HG03060 (cell line): ENCODE results near the gene RAPGEF4.

ENCODE experiments used
- ATAC-seq: cut with Tn5 transposase; IDR thresholded peaks from one replicate; pipeline ENCODE4 v1.9.1; 2021; ENCODE audit warnings: low read depth, moderate number of reproducible peaks; ENCODE audit not compliant: unreplicated experiment

RAPGEF4 gene

DNA sequence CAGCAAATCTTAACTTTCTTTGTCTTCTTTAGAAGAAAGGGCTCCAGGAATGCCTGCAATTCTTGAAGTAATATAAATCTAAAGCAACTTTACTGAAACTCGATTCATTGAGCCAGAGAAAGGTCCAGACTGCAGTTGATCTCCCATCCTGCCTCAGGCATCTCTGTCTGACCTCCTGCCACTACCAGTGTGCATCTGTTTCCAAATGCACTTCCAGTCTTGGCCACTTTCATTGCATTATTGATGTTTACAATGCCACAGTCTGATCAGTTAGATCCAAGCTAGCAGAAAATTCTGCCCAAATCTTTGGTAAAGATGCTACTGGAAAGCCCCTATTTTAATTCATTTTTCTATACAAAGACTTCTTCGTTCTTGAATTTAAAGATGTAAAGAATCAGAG, 158.0 kb downstream of the RAPGEF4 start:
- ATAC-seq: no peak

GRCh38 chr2:172894689-172895387, 159.2 kb downstream of the RAPGEF4 start:
- ATAC-seq: no peak

DNA sequence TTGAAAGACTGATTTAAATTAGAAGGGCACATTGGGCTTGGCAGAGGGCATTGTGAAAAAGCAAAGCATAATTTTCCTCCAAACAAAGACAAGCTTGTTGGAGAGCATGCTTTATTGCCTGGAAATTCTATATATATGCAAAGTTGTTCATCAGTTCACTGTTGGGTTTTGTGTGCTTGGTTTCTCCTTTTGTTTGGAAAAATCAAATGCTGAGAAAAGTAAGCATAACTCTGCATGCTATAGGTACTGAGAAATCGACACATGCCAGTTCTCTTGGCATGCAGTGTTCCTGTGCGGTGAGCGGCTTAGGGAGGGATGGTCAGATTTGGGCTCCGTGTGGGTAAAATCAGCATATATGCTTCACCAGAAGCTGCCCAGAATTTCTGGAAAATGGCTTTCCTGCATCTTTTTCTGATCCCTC, 161.0 kb downstream of the RAPGEF4 start:
- no peak for ATAC-seq

GRCh38 chr2:172900871-172901270, 165.2 kb downstream of the RAPGEF4 start:
- ATAC-seq: no peak

DNA sequence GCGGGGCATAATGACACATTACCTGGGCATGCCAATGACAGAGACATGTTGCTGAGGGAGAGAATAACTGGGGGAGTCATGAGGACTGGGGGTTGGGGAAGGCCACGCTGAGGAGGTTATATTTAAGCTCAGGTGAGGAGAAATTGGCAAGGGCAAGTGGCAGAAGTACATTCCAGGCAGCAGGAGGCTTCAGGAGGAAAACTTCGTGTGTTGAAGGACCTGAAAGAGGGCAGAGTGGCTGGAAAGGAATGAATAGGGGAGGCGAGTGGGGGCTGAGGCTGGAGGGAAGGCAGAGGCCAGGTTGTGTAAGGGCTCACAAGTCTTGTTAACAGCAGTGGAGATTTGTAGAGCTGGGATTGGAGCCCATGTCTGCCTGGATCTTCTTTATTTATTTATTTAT, 166.3 kb downstream of the RAPGEF4 start:
- ATAC-seq: no peak

- no peak for ATAC-seq
These were observed 168.6 kb downstream of the RAPGEF4 start for GRCh38 chr2:172904236-172904635.

- ATAC-seq: no peak
These were observed 170.5 kb downstream of the RAPGEF4 start for GRCh38 chr2:172905937-172906811.

- ATAC-seq: no peak
These were observed 172.6 kb downstream of the RAPGEF4 start for GRCh38 chr2:172908275-172908674.

DNA sequence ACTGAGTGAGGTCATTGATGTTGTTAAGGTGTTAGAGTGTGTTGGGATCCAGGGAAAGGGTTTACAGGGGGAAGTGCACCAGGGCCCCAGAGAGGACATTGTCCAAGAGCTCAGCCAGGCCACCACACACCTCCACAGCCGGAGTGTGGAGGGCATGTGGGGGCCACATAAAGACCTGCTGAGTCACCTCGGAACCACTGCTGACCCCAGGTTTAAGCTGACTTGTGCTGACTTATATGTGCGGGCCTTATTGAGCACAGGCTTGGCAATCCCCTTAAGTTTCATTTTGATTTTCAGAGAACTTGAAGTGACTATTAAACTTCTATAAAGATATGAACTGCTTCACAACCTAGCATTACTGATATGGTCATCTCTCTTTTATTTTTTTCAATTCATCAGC, 173.8 kb downstream of the RAPGEF4 start:
- ATAC-seq: no peak

DNA sequence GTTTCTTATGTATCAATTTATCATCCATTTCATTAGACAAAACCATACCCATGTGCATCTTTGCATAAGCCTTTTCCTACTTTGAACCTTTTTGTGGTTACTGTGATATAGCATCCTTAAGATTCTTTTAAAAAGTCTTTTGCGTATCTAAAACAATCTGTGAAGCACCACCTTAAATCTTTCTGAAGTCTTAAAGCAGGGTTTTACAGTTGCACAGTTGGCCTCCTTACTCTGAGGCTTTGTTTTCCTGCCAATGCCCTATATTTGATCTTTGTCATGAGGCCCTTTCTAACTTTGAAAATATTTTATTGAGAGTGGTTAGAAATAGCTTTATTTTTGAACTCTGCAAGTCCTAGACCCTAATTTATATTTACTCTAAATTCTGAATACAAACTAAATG, 176.6 kb downstream of the RAPGEF4 start:
- ATAC-seq: no peak

DNA sequence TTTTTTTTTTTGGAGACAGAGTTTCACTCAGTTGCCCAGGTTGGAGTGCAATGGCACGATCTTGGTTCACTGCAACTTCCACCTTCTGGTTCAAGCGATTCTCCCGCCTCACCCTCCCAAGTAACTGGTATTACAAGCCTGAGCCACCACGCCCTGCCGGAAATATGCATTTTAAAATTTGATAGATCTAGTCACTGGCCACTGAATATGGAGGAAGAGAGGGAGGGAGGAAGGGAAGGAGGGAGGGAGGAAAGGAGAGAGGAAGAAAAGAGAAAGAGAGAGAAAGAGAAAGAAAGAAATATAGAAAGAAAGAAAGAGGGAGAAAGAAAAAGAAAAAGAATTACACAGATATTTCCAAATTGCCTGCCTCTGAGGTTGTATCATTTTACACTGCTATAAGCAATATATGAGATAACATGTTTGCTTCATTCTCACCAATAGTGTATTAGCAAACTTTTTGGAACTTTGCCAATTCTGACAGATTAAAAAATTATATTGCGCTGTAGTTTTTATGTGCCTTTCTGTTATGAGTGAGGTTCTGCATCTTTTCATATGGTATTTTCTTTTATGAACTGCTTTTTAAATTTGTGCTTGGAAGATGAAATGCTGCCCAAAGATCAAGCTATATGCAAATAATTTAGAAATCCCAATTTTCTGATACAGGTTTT, 178.8 kb downstream of the RAPGEF4 start:
- ATAC-seq: no peak

DNA sequence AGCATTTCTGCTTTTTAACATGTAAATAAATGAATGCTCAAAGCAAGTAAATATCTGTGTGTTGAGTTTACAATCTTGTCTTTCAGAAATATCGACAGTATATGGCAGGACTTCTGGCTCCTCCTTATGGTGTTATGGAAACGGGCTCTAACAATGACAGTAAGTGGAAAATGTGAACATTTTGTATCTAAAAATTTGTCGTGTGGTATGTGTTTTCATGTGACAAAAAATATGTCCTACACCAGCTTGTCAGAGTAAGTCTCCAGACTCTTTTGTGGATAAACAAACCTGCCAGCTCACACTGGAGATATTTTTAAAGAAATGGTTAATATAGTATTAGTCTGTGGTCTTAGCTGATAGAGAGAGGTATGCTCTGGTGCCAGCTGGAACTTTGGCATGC, 182.1 kb downstream of the RAPGEF4 start:
- no peak for ATAC-seq

- no peak for ATAC-seq
These were observed 184.1 kb downstream of the RAPGEF4 start for GRCh38 chr2:172919732-172920131.

DNA sequence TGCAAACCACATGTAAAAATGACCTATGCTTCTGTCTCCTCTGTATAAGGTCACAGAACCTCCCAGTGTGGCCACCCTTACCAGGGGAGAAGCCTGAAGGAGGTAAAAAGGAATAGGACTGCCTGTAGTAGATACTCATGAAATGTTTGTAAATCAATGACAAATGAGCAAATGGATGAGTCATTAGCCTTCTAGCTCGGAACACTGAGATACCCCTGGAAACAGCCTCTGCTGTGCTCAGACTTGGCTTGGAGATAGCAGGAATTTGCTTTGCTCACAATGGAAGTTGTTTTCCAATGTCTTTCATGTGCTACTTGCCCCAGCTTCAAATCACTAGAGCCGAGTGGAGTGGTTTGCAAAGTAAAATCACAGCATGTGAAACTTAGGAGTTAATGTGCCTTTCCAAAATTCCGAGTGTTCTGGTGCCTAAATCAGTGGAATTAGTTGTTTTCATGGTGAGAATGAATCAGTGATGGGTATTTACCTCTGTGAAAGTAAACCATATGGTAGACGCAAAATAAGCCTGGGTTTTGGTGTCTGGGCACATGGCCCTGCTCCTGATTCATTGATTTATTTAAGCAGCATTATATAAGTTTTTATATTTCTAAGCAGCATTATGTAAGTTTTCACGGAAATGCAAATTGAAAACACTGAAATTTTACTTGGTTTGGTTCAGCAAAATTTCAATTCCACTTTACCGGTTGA, 186.0 kb downstream of the RAPGEF4 start:
- no peak for ATAC-seq

DNA sequence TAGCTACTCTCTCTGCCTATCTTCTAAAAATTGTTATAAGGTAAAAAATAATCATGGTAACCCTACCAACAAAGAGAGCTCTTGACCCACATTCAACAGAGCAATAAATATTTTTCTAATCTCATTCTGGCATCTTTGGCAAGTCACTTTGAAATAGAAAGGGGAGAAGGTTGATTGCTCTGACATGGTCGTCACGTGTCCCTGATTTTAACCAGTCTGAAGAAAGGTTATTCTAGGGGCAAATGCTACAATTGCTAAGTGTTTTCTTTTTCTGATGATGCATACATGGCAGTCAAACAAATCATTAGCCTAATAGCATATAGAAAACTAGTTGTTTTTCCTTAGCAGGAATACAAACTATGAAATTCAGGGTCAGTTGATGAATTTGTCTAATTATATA, 186.7 kb downstream of the RAPGEF4 start:
- ATAC-seq: no peak

DNA sequence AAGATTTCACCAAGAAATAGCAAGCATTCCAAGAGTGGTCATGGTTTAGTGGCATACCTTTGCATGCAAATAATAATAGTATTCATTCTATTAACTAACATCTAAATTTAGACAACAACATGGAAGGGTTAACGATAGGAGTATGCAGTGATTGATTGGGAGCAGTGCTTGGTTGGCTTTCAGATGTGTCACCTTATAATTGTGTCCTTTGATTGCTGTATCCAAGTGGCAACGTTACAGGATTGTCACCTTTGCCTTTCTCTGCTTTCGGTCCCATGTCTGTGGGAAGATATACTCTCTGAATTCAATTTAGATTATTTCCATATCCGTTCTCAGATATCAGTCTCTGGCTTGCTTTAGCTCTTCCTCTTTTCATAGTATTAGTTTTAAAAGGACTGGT, 187.2 kb downstream of the RAPGEF4 start:
- no peak for ATAC-seq

GRCh38 chr2:172924097-172924660, 188.5 kb downstream of the RAPGEF4 start:
- ATAC-seq: no peak

GRCh38 chr2:172925600-172925999, 190.0 kb downstream of the RAPGEF4 start:
- no peak for ATAC-seq

GRCh38 chr2:172926785-172927640, 191.4 kb downstream of the RAPGEF4 start:
- no peak for ATAC-seq
